ENCODE results near the gene KRTAP5-2.

The KRTAP5-2 gene

GRCh38 chr11:1553808-1554594 lies 44.1 kb downstream of the KRTAP5-2 start:
- DNase-seq: no peak

GRCh38 chr11:1549338-1550330 lies 48.5 kb downstream of the KRTAP5-2 start:
- DNase-seq: no peak

GRCh38 chr11:1548221-1549070 lies 49.6 kb downstream of the KRTAP5-2 start:
- DNase-seq: no peak

GRCh38 chr11:1547467-1548098 lies 50.5 kb downstream of the KRTAP5-2 start:
- no peak for DNase-seq

Measured in CD4-positive, alpha-beta T cell treated with Interleukin-17A for 1 hour (primary cell).